ENCODE results near the gene TMCC3.

The TMCC3 gene

GRCh38 chr12:94673496-94673895, 23.1 kb upstream of the TMCC3 start:
- no peak for DNase-seq (ENCODE audit: low read depth in 2 of 2)

- DNase-seq (ENCODE audit: low read depth in 2 of 2), result no peak
Observed at GRCh38 chr12:94671917-94672316, 21.6 kb upstream of the TMCC3 start.

GRCh38 chr12:94670898-94671297, 20.5 kb upstream of the TMCC3 start:
- no peak for DNase-seq (ENCODE audit: low read depth in 2 of 2)

GRCh38 chr12:94670075-94670474, 19.7 kb upstream of the TMCC3 start:
- no peak for DNase-seq (ENCODE audit: low read depth in 2 of 2)

GRCh38 chr12:94667031-94667540, 16.7 kb upstream of the TMCC3 start:
- DNase-seq (ENCODE audit: low read depth in 2 of 2), result no peak

- no peak for DNase-seq (ENCODE audit: low read depth in 2 of 2)
Observed at GRCh38 chr12:94666158-94666557, 15.8 kb upstream of the TMCC3 start.

- no peak for DNase-seq (ENCODE audit: low read depth in 2 of 2)
Observed at GRCh38 chr12:94663702-94664101, 13.3 kb upstream of the TMCC3 start.

GRCh38 chr12:94663071-94663470, 12.7 kb upstream of the TMCC3 start:
- DNase-seq (ENCODE audit: low read depth in 2 of 2), result no peak

GRCh38 chr12:94660436-94660835, 10.1 kb upstream of the TMCC3 start:
- no peak for DNase-seq (ENCODE audit: low read depth in 2 of 2)

- no peak for DNase-seq (ENCODE audit: low read depth in 2 of 2)
Observed at GRCh38 chr12:94659346-94659930, 9.1 kb upstream of the TMCC3 start.

- DNase-seq (ENCODE audit: low read depth in 2 of 2), result no peak
Observed at GRCh38 chr12:94658931-94659330, 8.6 kb upstream of the TMCC3 start.

GRCh38 chr12:94656556-94656955, 6.2 kb upstream of the TMCC3 start:
- no peak for DNase-seq (ENCODE audit: low read depth in 2 of 2)

GRCh38 chr12:94649349-94650142, 811 bp downstream of the TMCC3 start:
- no peak for DNase-seq (ENCODE audit: low read depth in 2 of 2)

GRCh38 chr12:94648578-94648977, 1.8 kb downstream of the TMCC3 start:
- no peak for DNase-seq (ENCODE audit: low read depth in 2 of 2)

- no peak for DNase-seq (ENCODE audit: low read depth in 2 of 2)
Observed at GRCh38 chr12:94644141-94644979, 6.0 kb downstream of the TMCC3 start.

GRCh38 chr12:94643606-94644005, 6.8 kb downstream of the TMCC3 start:
- no peak for DNase-seq (ENCODE audit: low read depth in 2 of 2)

- DNase-seq (ENCODE audit: low read depth in 2 of 2), result no peak
Observed at GRCh38 chr12:94641283-94641682, 9.1 kb downstream of the TMCC3 start.

- no peak for DNase-seq (ENCODE audit: low read depth in 2 of 2)
Observed at GRCh38 chr12:94640134-94640928, 10.0 kb downstream of the TMCC3 start.

GRCh38 chr12:94638521-94638920, 11.8 kb downstream of the TMCC3 start:
- no peak for DNase-seq (ENCODE audit: low read depth in 2 of 2)

GRCh38 chr12:94637390-94638113, 12.8 kb downstream of the TMCC3 start:
- no peak for DNase-seq (ENCODE audit: low read depth in 2 of 2)
